GM21576 (cell line): ENCODE results near the gene LRRC3C.

Experiments
- ATAC-seq: cut with Tn5 transposase; IDR thresholded peaks from one replicate; pipeline ENCODE4 v1.9.1; 2021; ENCODE audit warnings: mild to moderate bottlenecking, moderate library complexity; ENCODE audit not compliant: unreplicated experiment

The LRRC3C gene

DNA sequence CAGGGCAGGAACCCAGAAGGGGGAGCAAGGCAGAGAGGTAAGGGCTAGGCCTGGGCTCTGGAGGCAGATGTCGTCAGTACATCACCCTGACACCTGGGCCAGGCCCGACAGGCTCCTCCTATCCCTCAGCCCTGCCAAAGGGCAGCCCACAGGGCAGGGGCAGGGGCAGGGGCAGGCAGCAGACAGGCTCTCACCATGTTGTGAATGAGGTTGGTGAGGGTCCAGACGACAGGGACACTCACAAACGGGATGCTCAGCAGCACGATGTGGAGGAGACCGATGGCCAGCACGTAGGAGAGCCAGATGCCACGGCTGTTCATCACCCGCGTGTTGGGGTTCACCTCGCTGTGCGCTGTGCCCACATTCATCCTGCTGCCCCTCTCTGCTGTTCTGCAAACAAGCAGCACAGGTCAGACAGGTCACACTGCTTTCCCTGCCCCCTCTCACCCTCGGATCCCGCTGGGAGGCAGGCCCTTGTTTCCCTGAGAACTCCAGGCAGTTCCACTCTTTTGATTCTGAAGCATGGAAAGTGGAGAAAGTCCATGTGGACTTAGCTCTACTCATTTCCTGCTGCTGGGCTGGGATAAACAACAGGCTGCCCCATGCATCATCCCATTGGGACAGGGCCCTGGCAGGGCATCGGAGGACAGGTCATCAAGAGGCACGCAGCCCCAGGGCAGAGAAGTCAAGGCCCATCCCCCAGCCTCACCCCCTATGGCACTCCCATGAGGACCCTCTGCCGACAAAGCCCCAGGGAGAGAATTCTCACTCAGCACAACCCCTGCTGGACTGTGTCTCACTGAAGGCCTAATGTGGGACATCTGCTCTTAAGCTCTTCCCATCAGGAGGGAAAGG is 3.5 kb upstream of the LRRC3C start:
- no peak for ATAC-seq

DNA sequence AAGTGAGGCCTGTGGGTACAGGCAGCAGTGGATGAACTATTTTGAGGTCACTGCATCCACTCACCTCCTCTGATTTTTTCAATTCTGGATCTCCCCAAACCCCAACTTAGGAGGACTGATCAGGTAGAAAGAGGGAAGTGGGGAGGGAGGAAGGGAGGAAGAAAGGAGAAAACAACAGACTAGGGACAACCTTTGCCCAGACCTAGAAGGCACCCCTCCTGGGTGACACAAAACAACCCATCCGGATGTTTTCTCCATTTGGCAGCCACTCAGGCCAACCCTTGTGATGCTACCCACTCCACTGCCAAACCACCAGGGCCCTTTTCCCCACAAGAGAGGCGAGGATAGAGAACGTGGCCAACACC is 2.9 kb upstream of the LRRC3C start:
- no peak for ATAC-seq

- ATAC-seq: no peak
These were observed 2.0 kb upstream of the LRRC3C start for GRCh38 chr17:39925282-39926134.

DNA sequence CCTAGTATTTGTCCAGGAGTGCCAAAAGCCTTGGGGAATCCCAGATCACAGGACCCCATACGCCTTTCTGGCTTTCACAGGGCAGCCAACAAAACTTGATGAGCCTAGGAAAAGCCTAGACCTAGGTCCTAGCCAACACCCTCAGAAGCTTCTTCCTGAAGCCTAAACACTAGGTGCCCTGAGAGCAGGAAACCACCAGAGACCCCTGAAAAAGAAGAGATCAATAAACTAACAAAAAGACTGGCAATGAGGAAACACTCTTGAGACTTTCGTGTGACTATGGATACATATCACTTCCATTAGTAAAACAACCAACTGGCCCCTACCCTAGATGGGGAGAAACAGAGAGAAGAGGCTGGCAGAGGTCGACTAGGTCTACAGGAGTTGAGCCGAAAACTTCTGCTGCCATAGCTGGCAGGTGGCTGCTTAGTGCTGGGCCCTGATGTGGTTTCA is 1.4 kb upstream of the LRRC3C start:
- ATAC-seq: no peak

DNA sequence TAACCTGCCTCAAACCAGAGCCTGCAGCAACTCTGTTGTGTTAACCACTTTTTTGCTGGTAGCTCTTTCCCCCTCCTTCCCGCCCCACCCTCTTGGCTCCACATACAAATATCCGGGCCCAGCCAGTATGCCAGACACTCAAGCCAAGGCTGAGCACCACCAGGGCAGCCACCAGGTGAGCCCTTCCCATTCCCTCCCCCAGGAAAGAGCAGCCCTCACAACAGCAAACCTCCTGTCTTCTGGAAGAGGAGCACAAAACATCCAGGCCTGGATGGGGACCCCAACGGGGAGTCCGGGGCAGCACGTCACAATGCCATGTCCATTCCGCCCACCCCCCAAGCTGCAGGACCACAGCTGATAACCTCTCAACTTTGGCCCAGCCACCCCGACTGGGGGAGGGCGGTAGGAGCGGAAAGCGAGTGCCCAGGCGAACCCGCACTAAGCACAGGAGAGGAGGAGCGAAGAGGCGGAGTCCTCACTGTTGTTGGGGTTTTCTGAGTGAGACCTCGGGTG is 888 bp upstream of the LRRC3C start:
- ATAC-seq: no peak

- peak; percentile 5 for ATAC-seq
These were observed 661 bp downstream of the LRRC3C start for GRCh38 chr17:39927929-39928857.

DNA sequence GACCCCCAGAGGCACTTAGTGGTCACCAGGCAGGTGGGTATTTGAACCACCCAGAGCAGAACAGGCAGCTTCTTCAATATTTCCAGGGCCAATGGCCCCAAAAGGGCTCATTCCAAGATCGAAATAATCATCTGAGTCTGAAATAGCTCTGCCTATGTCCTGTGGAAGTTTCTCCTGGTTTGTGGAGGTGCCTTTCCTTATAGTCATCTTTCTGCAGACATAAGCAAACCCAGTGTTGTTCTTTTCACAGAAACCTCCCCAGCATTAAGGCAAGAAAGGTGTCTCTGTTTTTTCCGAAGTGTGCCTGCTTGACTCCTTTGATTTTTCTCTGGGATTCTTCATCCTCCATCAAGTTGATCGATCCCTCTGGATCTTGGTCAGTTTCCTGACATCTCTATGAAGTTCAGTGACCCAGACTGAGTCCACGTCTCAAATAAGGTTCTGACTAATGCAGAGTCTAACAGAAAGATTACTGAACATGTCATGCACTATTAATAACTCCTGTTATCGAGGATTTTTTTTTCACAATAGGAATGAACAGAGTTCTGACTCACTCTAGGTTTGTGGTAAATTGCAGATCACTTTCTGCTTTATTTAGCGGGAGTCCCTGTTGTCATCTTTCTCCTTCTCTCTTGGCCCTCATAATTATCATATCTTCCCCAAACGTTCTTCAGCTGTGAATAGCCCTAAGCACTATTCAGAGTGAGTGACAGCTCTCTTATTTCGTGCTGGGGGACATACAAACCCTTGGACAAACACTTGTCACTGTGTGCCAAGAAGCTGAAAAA is 1.5 kb downstream of the LRRC3C start:
- ATAC-seq: no peak

DNA sequence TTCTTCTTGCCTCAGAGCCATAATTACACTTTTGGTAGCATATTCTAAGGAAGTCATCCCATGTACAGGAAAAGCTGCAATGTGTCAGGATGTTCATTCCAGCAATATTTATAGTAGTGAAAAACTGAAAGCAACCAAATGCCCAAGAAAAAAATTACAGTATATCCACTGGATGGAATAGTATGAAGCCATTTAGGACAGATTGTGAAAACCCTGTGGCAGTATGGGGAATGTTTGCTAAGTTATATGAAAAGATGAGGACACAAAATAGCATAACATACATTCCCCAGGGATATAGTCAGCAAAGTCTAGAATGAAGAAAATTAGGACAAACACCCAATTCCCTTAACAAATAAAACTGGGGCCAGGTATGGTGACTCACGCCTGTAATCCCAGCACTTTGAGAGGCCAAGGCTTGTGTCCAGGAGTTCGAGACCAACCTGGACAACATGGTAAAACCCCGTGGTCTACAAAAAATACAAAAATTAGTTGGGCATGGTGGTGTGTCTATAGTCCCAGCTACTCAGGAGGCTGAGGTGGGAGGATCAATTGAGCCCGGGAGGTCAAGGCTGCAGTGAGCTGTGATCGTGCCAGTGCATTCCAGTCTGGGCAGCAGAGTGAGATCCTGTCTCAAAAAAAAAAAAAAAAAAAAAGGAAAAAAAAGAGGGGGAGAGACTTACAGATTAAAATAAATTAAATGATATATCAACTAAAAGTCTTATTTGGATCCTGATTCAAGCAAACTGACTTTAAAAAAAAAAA is 2.3 kb downstream of the LRRC3C start:
- no peak for ATAC-seq

GRCh38 chr17:39933912-39934311 is 6.4 kb downstream of the LRRC3C start:
- ATAC-seq: no peak

- no peak for ATAC-seq
These were observed 6.8 kb downstream of the LRRC3C start for GRCh38 chr17:39934324-39934723.

DNA sequence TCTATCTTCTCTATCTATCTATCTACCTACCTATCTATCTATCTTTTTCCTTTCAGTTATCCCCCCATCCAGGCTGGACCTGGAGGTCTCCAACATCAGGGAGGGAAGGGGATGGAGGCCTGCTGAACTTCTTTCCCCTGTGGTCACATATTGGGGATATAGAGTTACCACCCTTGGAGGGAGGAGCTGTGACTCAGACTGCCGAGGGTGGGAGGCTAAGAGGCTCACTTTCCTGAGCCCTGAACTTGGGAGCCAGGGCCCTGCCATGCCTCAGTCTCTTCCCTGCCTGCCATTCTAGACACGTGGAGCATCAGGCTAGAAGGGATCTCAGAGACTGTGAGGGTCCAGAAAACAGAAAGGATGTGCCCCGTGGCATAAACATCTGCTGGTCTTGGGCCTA is 8.4 kb downstream of the LRRC3C start:
- no peak for ATAC-seq

- ATAC-seq: no peak
These were observed 9.9 kb downstream of the LRRC3C start for GRCh38 chr17:39937447-39937846.

GRCh38 chr17:39938140-39938869 is 10.8 kb downstream of the LRRC3C start:
- no peak for ATAC-seq

GRCh38 chr17:39939106-39939505 is 11.6 kb downstream of the LRRC3C start:
- no peak for ATAC-seq

GRCh38 chr17:39939588-39940419 is 12.3 kb downstream of the LRRC3C start:
- ATAC-seq: no peak

GRCh38 chr17:39943702-39944392 is 16.3 kb downstream of the LRRC3C start:
- ATAC-seq: no peak

- no peak for ATAC-seq
These were observed 16.8 kb downstream of the LRRC3C start for GRCh38 chr17:39944393-39944711.
